Mesenchymal stem cell (in vitro differentiated cells and primary cell): ENCODE measurements around the gene DDA1.
A peak's percentile ranks its signal among the peaks of the same experiment; 100 is the strongest.

ENCODE experiments used
- DNase-seq: peaks from one replicate; pipeline ENCODE4 v3.0.0-alpha.2; 2013
- H2AFZ ChIP-seq: one replicate; pipeline ENCODE4 v1.6.1; 2013; ENCODE audit warnings: low read depth, mild to moderate bottlenecking, control low read depth, inconsistent platforms, low read length, moderate library complexity
- H2AK5ac ChIP-seq: 2 replicates; pipeline ENCODE4 v1.6.1; 2013; ENCODE audit warnings: low read length, moderate library complexity, mild to moderate bottlenecking, inconsistent platforms; ENCODE audit not compliant: severe bottlenecking
- H2BK120ac ChIP-seq: one replicate; pipeline ENCODE4 v1.6.1; 2013; ENCODE audit warnings: low read depth, mild to moderate bottlenecking, inconsistent platforms, low read length, moderate library complexity
- H2BK12ac ChIP-seq, 2 experiments: one replicate each; pipeline ENCODE4 v1.6.1; 2013; ENCODE audit warnings: inconsistent platforms in 2 of 2, low read length in 2 of 2, mild to moderate bottlenecking in 2 of 2, moderate library complexity in 2 of 2, control low read depth in 1 of 2
- H2BK15ac ChIP-seq: one replicate; pipeline ENCODE4 v1.6.1; 2013; ENCODE audit warnings: mild to moderate bottlenecking, low read depth, inconsistent platforms; ENCODE audit not compliant: poor library complexity, severe bottlenecking
- H2BK5ac ChIP-seq: 2 replicates; pipeline ENCODE4 v1.6.1; 2013; ENCODE audit warnings: low read depth, mild to moderate bottlenecking, low read length, control low read depth, inconsistent platforms; ENCODE audit not compliant: poor library complexity, severe bottlenecking
- H3K14ac ChIP-seq, 2 experiments: one replicate each; pipeline ENCODE4 v1.6.1; 2013; ENCODE audit warnings: inconsistent platforms in 2 of 2, low read length in 2 of 2, control low read depth in 1 of 2, mild to moderate bottlenecking in 1 of 2, moderate library complexity in 1 of 2
- H3K18ac ChIP-seq, 2 experiments: one replicate each; pipeline ENCODE4 v1.6.1; 2013; ENCODE audit warnings: inconsistent platforms in 2 of 2, low read length in 2 of 2, control low read depth in 1 of 2, low read depth in 1 of 2, mild to moderate bottlenecking in 1 of 2
- H3K23ac ChIP-seq, 2 experiments: one replicate each; pipeline ENCODE4 v1.6.1; 2013; ENCODE audit warnings: inconsistent platforms in 2 of 2, low read length in 2 of 2, mild to moderate bottlenecking in 2 of 2, moderate library complexity in 2 of 2, control low read depth in 1 of 2
- H3K27ac ChIP-seq: 2 replicates; pipeline ENCODE4 v1.5.1; 2013; ENCODE audit warnings: mild to moderate bottlenecking, moderate library complexity, low read length, control low read depth, inconsistent platforms; ENCODE audit not compliant: poor library complexity, severe bottlenecking
- H3K27me3 ChIP-seq, 2 experiments: 2 replicates each; pipeline versions ENCODE4 v1.6.1 to v1.7.0; 2013; ENCODE audit warnings: low read length in 2 of 2, mild to moderate bottlenecking in 2 of 2, moderate library complexity in 2 of 2, control low read depth in 1 of 2, inconsistent platforms in 1 of 2; ENCODE audit not compliant: control insufficient read depth in 1 of 2, insufficient read depth in 1 of 2
- H3K36me3 ChIP-seq, 2 experiments: 2 replicates each; pipeline versions ENCODE4 v1.6.1 to v1.7.0; 2013; ENCODE audit warnings: low read length in 2 of 2, control low read depth in 1 of 2, inconsistent platforms in 1 of 2, low read depth in 1 of 2, mild to moderate bottlenecking in 1 of 2; ENCODE audit not compliant: insufficient read depth in 2 of 2, control insufficient read depth in 1 of 2
- H3K4ac ChIP-seq, 2 experiments: one replicate each; pipeline ENCODE4 v1.6.1; 2013; ENCODE audit warnings: inconsistent platforms in 2 of 2, low read length in 2 of 2, mild to moderate bottlenecking in 2 of 2, moderate library complexity in 2 of 2, control low read depth in 1 of 2, low read depth in 1 of 2
- H3K4me1 ChIP-seq: 2 replicates; pipeline ENCODE4 v1.6.1; 2013; ENCODE audit warnings: low read depth, low read length, control low read depth; ENCODE audit not compliant: control insufficient read depth, insufficient read depth
- H3K4me2 ChIP-seq: 2 replicates; pipeline ENCODE4 v1.6.1; 2013; ENCODE audit warnings: low read length, mild to moderate bottlenecking, inconsistent platforms; ENCODE audit not compliant: poor library complexity, severe bottlenecking
- H3K4me3 ChIP-seq, 2 experiments: 2 replicates each; pipeline versions ENCODE4 v1.5.1 to v1.7.0; 2013; ENCODE audit warnings: low read length in 2 of 2, mild to moderate bottlenecking in 2 of 2, control low read depth in 1 of 2, low read depth in 1 of 2; ENCODE audit not compliant: insufficient read depth in 1 of 2
- H3K79me1 ChIP-seq: replicated peaks from 2 replicates; pipeline ENCODE4 v1.6.1; 2013; ENCODE audit warnings: mild to moderate bottlenecking, control low read depth, low read length, inconsistent platforms; ENCODE audit not compliant: poor library complexity, severe bottlenecking
- H3K9ac ChIP-seq: 2 replicates; pipeline ENCODE4 v1.7.0; 2013; ENCODE audit warnings: mild to moderate bottlenecking, low read length, moderate library complexity
- H3K9me3 ChIP-seq: 2 replicates; pipeline ENCODE4 v1.7.0; 2013; ENCODE audit warnings: mild to moderate bottlenecking, low read length; ENCODE audit not compliant: control insufficient read depth
- H4K8ac ChIP-seq: one replicate; pipeline ENCODE4 v1.6.1; 2013; ENCODE audit warnings: inconsistent platforms, mild to moderate bottlenecking, low read length, moderate library complexity
- H4K91ac ChIP-seq: one replicate; pipeline ENCODE4 v1.6.1; 2013; ENCODE audit warnings: mild to moderate bottlenecking, low read length, inconsistent platforms
- WGBS: methylation state at CpG from one replicate; pipeline ENCODE4 v1.1.7; 2013; ENCODE audit warnings: mixed read lengths; 5-methylcytosine and 5-hydroxymethylcytosine counted together

The DDA1 gene

GRCh38 chr19:17330262-17331044, 21.1 kb downstream of the DDA1 start:
- Histone ChIP-seq H2BK12ac (no peak overlapping the region), H4K8ac (no peak overlapping the region), H3K4me3 (no peak overlapping the region), H2BK120ac (no peak overlapping the region), H2BK15ac (no peak overlapping the region), H3K9me3 (no peaks in the 10 kb centered on the region), H3K36me3 (peaks cover 23 to 38% of the 10 kb centered on the region in 2 experiments), H3K4ac (no peak overlapping the region), H3K4me1 (peaks cover 50% of the 10 kb centered on the region), H3K4me2 (no peak overlapping the region), H2AK5ac (no peak overlapping the region), H3K9ac (no peak overlapping the region), H2BK5ac (no peak overlapping the region), H2AFZ (no peak overlapping the region), H3K23ac (no peak overlapping the region), H3K27ac (no peak overlapping the region), H3K18ac (no peak overlapping the region), H3K14ac (no peak overlapping the region), H4K91ac (no peak overlapping the region), H3K27me3 (no peaks in the 10 kb centered on the region), H3K79me1 (peaks cover 10% of the 10 kb centered on the region)
- WGBS = 93% methylated on average over 24 of the region's 24 CpGs
- DNase-seq = no peak

DNA sequence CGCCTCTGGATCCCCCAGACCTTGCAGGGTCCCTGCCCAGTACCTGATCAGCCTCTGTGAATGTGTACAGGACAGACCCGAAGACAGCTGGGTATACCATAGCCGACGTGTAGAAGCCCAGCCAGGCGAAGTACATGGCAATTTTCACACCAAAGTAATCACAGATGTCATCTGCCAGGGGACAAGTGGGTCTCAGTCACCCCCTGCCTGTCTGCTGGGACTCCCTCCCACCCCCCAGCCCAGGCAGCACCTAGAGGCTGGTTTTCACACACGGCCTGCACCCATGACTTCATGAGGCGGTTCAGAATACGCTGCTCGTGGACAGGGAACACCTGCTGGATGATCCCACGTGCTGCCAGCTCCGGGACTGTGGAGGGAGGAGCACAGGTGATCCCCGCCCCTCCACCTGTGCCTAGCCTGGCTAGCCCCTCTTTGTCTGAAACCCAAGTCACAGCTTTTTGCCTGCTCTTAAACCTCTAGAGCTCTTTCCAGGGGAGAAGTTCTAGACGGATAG, 21.7 kb downstream of the DDA1 start:
- H2AFZ ChIP-seq = no peak overlapping the region
- no peak for DNase-seq
- WGBS = 80% methylated on average over 12 of the region's 13 CpGs
- no peak overlapping the region for H3K9ac ChIP-seq
- no peak overlapping the region for H3K14ac ChIP-seq
- no peak overlapping the region for H3K18ac ChIP-seq
- peaks cover 23 to 37% of the 10 kb centered on the region in 2 experiments for H3K36me3 ChIP-seq
- no peak overlapping the region for H2BK5ac ChIP-seq
- H3K23ac ChIP-seq = no peak overlapping the region
- H2BK120ac ChIP-seq = no peak overlapping the region
- H3K9me3 ChIP-seq = no peaks in the 10 kb centered on the region
- H4K8ac ChIP-seq = no peak overlapping the region
- H4K91ac ChIP-seq = no peak overlapping the region
- H2BK12ac ChIP-seq = no peak overlapping the region
- H3K4me2 ChIP-seq = no peak overlapping the region
- H3K27ac ChIP-seq = no peak overlapping the region
- H2AK5ac ChIP-seq = no peak overlapping the region
- H2BK15ac ChIP-seq = no peak overlapping the region
- no peak overlapping the region for H3K4me3 ChIP-seq
- H3K4me1 ChIP-seq = peaks cover 48% of the 10 kb centered on the region
- H3K27me3 ChIP-seq = no peaks in the 10 kb centered on the region
- peaks cover 10% of the 10 kb centered on the region for H3K79me1 ChIP-seq
- H3K4ac ChIP-seq = no peak overlapping the region

DNA sequence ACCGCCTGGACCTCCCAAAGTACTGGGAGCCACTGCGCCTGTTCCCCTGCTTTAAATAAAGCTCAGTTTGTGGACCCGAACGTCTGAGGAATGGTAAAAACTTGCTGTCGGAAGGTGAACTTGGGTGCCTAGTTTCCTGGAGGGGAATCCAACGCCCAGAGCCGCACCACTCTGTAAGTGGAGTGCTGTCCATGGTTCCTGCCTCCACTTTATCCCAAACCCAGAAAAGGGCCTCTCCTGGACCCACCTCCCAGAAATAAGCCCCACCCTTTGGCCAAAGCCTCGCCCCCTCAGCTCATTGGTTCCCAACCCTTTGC, 23.0 kb downstream of the DDA1 start:
- H4K8ac ChIP-seq = no peak overlapping the region
- no peak overlapping the region for H3K4me2 ChIP-seq
- no peak overlapping the region for H2AFZ ChIP-seq
- no peak overlapping the region for H2BK120ac ChIP-seq
- H3K4me3 ChIP-seq = no peak overlapping the region
- no peak overlapping the region for H3K4ac ChIP-seq
- peaks cover 40% of the 10 kb centered on the region for H3K4me1 ChIP-seq
- no peak overlapping the region for H3K14ac ChIP-seq
- WGBS = 94% methylated on average over 8 of the region's 8 CpGs
- H3K9me3 ChIP-seq = no peaks in the 10 kb centered on the region
- no peak for DNase-seq
- H3K36me3 ChIP-seq = peaks cover 23 to 34% of the 10 kb centered on the region in 2 experiments
- H3K79me1 ChIP-seq = peaks cover 10% of the 10 kb centered on the region
- no peak overlapping the region for H2BK15ac ChIP-seq
- no peak overlapping the region for H3K23ac ChIP-seq
- H3K18ac ChIP-seq = no peak overlapping the region
- no peaks in the 10 kb centered on the region for H3K27me3 ChIP-seq
- H2BK12ac ChIP-seq = no peak overlapping the region
- no peak overlapping the region for H2BK5ac ChIP-seq
- H4K91ac ChIP-seq = no peak overlapping the region
- no peak overlapping the region for H3K9ac ChIP-seq
- no peak overlapping the region for H2AK5ac ChIP-seq
- no peak overlapping the region for H3K27ac ChIP-seq

- Histone ChIP-seq H3K4ac (no peak overlapping the region), H2BK120ac (no peak overlapping the region), H3K36me3 (peaks cover 18 to 33% of the 10 kb centered on the region in 2 experiments), H2AFZ (no peak overlapping the region), H4K8ac (no peak overlapping the region), H3K4me1 (peaks cover 37% of the 10 kb centered on the region), H3K14ac (no peak overlapping the region), H2AK5ac (no peak overlapping the region), H3K9me3 (no peaks in the 10 kb centered on the region), H4K91ac (peak overlapping the region; percentile 76), H3K79me1 (peaks cover 13% of the 10 kb centered on the region), H2BK15ac (no peak overlapping the region), H3K4me2 (no peak overlapping the region), H3K27me3 (no peaks in the 10 kb centered on the region), H3K23ac (no peak overlapping the region), H3K9ac (no peak overlapping the region), H3K18ac (no peak overlapping the region), H2BK12ac (no peak overlapping the region), H3K27ac (no peak overlapping the region), H2BK5ac (no peak overlapping the region), H3K4me3 (peak overlapping the region in 1 of 2 experiments; percentile 17)
- WGBS = 97% methylated on average over 45 of the region's 45 CpGs
- DNase-seq = peak; percentile 73
Observed at GRCh38 chr19:17332677-17333581, 23.6 kb downstream of the DDA1 start.
